ENCODE measurements around the gene DGKQ.
"Not testable (repeated sequence)": the region's sequence is repeated elsewhere in the genome, so short reads cannot be mapped to it uniquely, and the experiment has no call there.

Gene DGKQ

GRCh38 chr4:948101-948935, 25.1 kb downstream of the DGKQ start:
- no peak for DNase-seq

GRCh38 chr4:947491-947971, 25.8 kb downstream of the DGKQ start:
- DNase-seq = no peak

- no peak for DNase-seq
These were observed 26.6 kb downstream of the DGKQ start for GRCh38 chr4:946517-947471.

- no peak for DNase-seq
These were observed 27.3 kb downstream of the DGKQ start for GRCh38 chr4:946103-946450.

- no peak for DNase-seq
These were observed 27.9 kb downstream of the DGKQ start for GRCh38 chr4:945274-946102.

- DNase-seq = not testable (repeated sequence)
These were observed 33.9 kb downstream of the DGKQ start for GRCh38 chr4:939508-939907.

- DNase-seq = no peak
These were observed 40.7 kb downstream of the DGKQ start for GRCh38 chr4:932713-933070.

- peak; percentile 73 for DNase-seq
These were observed 41.2 kb downstream of the DGKQ start, which contains the start of the genes GAK and TMEM175 for GRCh38 chr4:931960-932712. GAK (minus strand) TSS chr4:932316; CDS start chr4:932187, 129 bp downstream. TMEM175 (plus strand) TSS chr4:932460; CDS start chr4:947740, 15,280 bp downstream.

- no peak for DNase-seq
These were observed 42.0 kb downstream of the DGKQ start for GRCh38 chr4:931194-931959.

- no peak for DNase-seq
These were observed 42.6 kb downstream of the DGKQ start for GRCh38 chr4:930827-931193.

GRCh38 chr4:930028-930551, 43.3 kb downstream of the DGKQ start:
- DNase-seq = no peak

GRCh38 chr4:929096-929765, 44.1 kb downstream of the DGKQ start:
- DNase-seq = no peak

GRCh38 chr4:927566-927965, 45.8 kb downstream of the DGKQ start:
- DNase-seq = not testable (repeated sequence)

- no peak for DNase-seq
These were observed 46.8 kb downstream of the DGKQ start for GRCh38 chr4:926538-926937.

- DNase-seq = no peak
These were observed 47.4 kb downstream of the DGKQ start for GRCh38 chr4:925771-926500.

- no peak for DNase-seq
These were observed 48.2 kb downstream of the DGKQ start for GRCh38 chr4:925171-925570.

GRCh38 chr4:924107-925096, 49.0 kb downstream of the DGKQ start:
- peak; percentile 89 for DNase-seq

- no peak for DNase-seq
These were observed 51.5 kb downstream of the DGKQ start for GRCh38 chr4:921830-922331.
